Lung (tissue), 12 donors: ENCODE data around the gene ASB2. TPM values are rescaled to one million over a fixed set of nuclear protein-coding genes. Genes with fewer than 3 reads are reported as not detected.

ENCODE experiments used
- ATAC-seq: fragments of 200-7000 bp; cut with Tn5 transposase; one replicate; pipeline ENCODE4 v1.9.1; 2020; ENCODE audit warnings: moderate number of reproducible peaks; ENCODE audit not compliant: insufficient read depth, low FRiP score
- DNase-seq, 3 donors: peaks; one replicate each; pipeline ENCODE4 v3.0.0-alpha.2; 2013 to 2017
- H3K27ac ChIP-seq, 2 donors: one replicate each; pipeline ENCODE4 v1.5.1; 2013; ENCODE audit warnings: mild to moderate bottlenecking in 2 of 2, moderate library complexity in 2 of 2, control low read depth in 1 of 2, inconsistent platforms in 1 of 2, low read depth in 1 of 2, low read length in 1 of 2
- H3K27me3 ChIP-seq, 3 donors: one replicate each; pipeline ENCODE4 v1.5.1; 2013; ENCODE audit warnings: low read length in 2 of 3; ENCODE audit not compliant: control insufficient read depth in 3 of 3, insufficient read depth in 3 of 3
- H3K36me3 ChIP-seq, 4 donors: one replicate each; pipeline ENCODE4 v1.5.1; 2013; ENCODE audit warnings: low read length in 4 of 4, mild to moderate bottlenecking in 1 of 4, moderate library complexity in 1 of 4; ENCODE audit not compliant: control insufficient read depth in 4 of 4, insufficient read depth in 4 of 4
- H3K4me1 ChIP-seq, 5 donors: one replicate each; pipeline ENCODE4 v1.5.1; 2013; ENCODE audit warnings: low read length in 5 of 5, mild to moderate bottlenecking in 2 of 5, moderate library complexity in 1 of 5; ENCODE audit not compliant: control insufficient read depth in 5 of 5, insufficient read depth in 5 of 5
- H3K4me3 ChIP-seq: one replicate; pipeline ENCODE4 v1.5.1; 2013; ENCODE audit warnings: mild to moderate bottlenecking, control low read depth, moderate library complexity
- H3K9ac ChIP-seq, 2 donors: one replicate each; pipeline ENCODE4 v1.5.1; 2013; ENCODE audit warnings: low read length in 2 of 2, control low read depth in 1 of 2; ENCODE audit not compliant: insufficient read depth in 1 of 2
- H3K9me3 ChIP-seq, 4 donors: one replicate each; pipeline ENCODE4 v1.5.1; 2013; ENCODE audit warnings: low read length in 3 of 4, mild to moderate bottlenecking in 1 of 4, moderate library complexity in 1 of 4; ENCODE audit not compliant: control insufficient read depth in 4 of 4, insufficient read depth in 3 of 4
- CTCF ChIP-seq: IDR thresholded peaks from 2 replicates; pipeline ENCODE4 v1.5.1; 2012; ENCODE audit warnings: mild to moderate bottlenecking; ENCODE audit errors: control extremely low read depth, extremely low read depth
- WGBS, 2 donors: extraction: QIAGEN DNeasy Blood & Tissue Kit; methylation state at CpG; one replicate each; pipeline ENCODE4 v1.1.7; 2013; 5-methylcytosine and 5-hydroxymethylcytosine counted together
- polyA plus RNA-seq, 2 donors: library from polyadenylated mRNA; stranded (reverse); fragments of 200-250 nt; gene quantifications; one replicate each; pipeline ENCODE4 v1.2.1, GENCODE V29; 2013
- total RNA-seq, 2 donors: library from RNA; depleted of rRNA in 1 of 2; stranded (reverse); fragments of >200 nt in 1 of 2; gene quantifications; one replicate each; pipeline ENCODE4 v1.2.1, GENCODE V29; 2014 to 2021
- donor health status: control.
- donor health status: control.
- donor health status: Bipolar disorder and iron deficiency.
- donor health status: healthy.
- donor health status: DM: yes; HTN: yes; CAD: no.

Gene ASB2
- total and polyA plus RNA-seq, 4 donors: 1.8 to 3.7 (median 2.6) TPM

- Histone ChIP-seq H3K9ac (no peak overlapping the region), H3K27me3 (no peaks in the 10 kb centered on the region), H3K36me3 (no peaks in the 10 kb centered on the region), H3K4me1 (peaks cover 0 to 7% (median 0%) of the 10 kb centered on the region in 5 donors), H3K27ac (no peak overlapping the region), H3K9me3 (no peaks in the 10 kb centered on the region), H3K4me3 (no peak overlapping the region)
- TF ChIP-seq CTCF: no peak
- 52 to 54% methylated on average over 6 of the region's 6 CpGs for WGBS, 2 donors
- ATAC-seq: no peak
- DNase-seq: no peak
These were observed 48.6 kb downstream of the ASB2 start for GRCh38 chr14:93927800-93928145.

GRCh38 chr14:93926873-93927799, 49.2 kb downstream of the ASB2 start, which contains the start of gene FAM181A:
Gene FAM181A, plus strand, starts transcription at chr14:93927344. Its CDS starts 942 bp downstream, at chr14:93928286.
- H3K9ac ChIP-seq: no peak within 1 kb of the TSS
- DNase-seq (peak; percentile 34 to 52 (median 39)), ATAC-seq (no peak)
- no peak for TF ChIP-seq CTCF
- no peak within 1 kb of the TSS for H3K4me3 ChIP-seq
- peaks cover 0 to 7% (median 0%) of the 10 kb centered on the region in 5 donors for H3K4me1 ChIP-seq
- no peaks in the 10 kb centered on the region for H3K36me3 ChIP-seq
- WGBS, 2 donors: 55 to 69% methylated on average over 33 to 38 of the region's 38 CpGs
- H3K27ac ChIP-seq: no peak within 1 kb of the TSS
- no peaks in the 10 kb centered on the region for H3K9me3 ChIP-seq
- H3K27me3 ChIP-seq: no peaks in the 10 kb centered on the region

- no peaks in the 10 kb centered on the region for H3K36me3 ChIP-seq
- no peak overlapping the region for H3K4me3 ChIP-seq
- WGBS, 2 donors: 83 to 89% methylated on average over 19 to 21 of the region's 21 CpGs
These were observed 50.0 kb downstream of the ASB2 start for GRCh38 chr14:93926245-93926872.

More at GRCh38 chr14:93926245-93926872, 50.0 kb downstream of the ASB2 start:
- H3K9me3 ChIP-seq: no peaks in the 10 kb centered on the region
- H3K27me3 ChIP-seq: no peaks in the 10 kb centered on the region
- H3K9ac ChIP-seq: no peak overlapping the region
- H3K4me1 ChIP-seq: peaks cover 0 to 7% (median 0%) of the 10 kb centered on the region in 5 donors
- no peak overlapping the region for H3K27ac ChIP-seq
- DNase-seq (peak; percentile 24 to 44 (median 38)), ATAC-seq (no peak)
- TF ChIP-seq CTCF: no peak
